PFSK-1 (cell line): ENCODE results near the gene ANTXR1.

Experiments used
- POLR2AphosphoS5 ChIP-seq: IDR thresholded peaks from 2 replicates; pipeline ENCODE4 v1.6.1; 2012; ENCODE audit warnings: low read depth, mild to moderate bottlenecking, control low read depth, low read length, moderate library complexity
- TAF1 ChIP-seq: IDR thresholded peaks from 2 replicates; pipeline ENCODE4 v1.6.1; 2012; ENCODE audit warnings: low read length, control low read depth, borderline replicate concordance; ENCODE audit not compliant: insufficient read depth
- TF ChIP-seq, protein P1 (sequence below), 2 experiments: IDR thresholded peaks; 2 replicates each; pipeline versions ENCODE4 v1.6.1 to v1.8.0; 2011 to 2012; ENCODE audit warnings: low read depth in 2 of 2, low read length in 2 of 2, control low read depth in 1 of 2, inconsistent platforms in 1 of 2, mild to moderate bottlenecking in 1 of 2, moderate library complexity in 1 of 2; ENCODE audit not compliant: insufficient read depth in 1 of 2

- no peak for TF ChIP-seq POLR2AphosphoS5
- TF ChIP-seq TAF1: no peak
- TF ChIP-seq, protein P1, sequence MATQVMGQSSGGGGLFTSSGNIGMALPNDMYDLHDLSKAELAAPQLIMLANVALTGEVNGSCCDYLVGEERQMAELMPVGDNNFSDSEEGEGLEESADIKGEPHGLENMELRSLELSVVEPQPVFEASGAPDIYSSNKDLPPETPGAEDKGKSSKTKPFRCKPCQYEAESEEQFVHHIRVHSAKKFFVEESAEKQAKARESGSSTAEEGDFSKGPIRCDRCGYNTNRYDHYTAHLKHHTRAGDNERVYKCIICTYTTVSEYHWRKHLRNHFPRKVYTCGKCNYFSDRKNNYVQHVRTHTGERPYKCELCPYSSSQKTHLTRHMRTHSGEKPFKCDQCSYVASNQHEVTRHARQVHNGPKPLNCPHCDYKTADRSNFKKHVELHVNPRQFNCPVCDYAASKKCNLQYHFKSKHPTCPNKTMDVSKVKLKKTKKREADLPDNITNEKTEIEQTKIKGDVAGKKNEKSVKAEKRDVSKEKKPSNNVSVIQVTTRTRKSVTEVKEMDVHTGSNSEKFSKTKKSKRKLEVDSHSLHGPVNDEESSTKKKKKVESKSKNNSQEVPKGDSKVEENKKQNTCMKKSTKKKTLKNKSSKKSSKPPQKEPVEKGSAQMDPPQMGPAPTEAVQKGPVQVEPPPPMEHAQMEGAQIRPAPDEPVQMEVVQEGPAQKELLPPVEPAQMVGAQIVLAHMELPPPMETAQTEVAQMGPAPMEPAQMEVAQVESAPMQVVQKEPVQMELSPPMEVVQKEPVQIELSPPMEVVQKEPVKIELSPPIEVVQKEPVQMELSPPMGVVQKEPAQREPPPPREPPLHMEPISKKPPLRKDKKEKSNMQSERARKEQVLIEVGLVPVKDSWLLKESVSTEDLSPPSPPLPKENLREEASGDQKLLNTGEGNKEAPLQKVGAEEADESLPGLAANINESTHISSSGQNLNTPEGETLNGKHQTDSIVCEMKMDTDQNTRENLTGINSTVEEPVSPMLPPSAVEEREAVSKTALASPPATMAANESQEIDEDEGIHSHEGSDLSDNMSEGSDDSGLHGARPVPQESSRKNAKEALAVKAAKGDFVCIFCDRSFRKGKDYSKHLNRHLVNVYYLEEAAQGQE (IDR thresholded peaks at IDR 0.05; ENCODE audit: insufficient read depth in 1 of 2, low read depth in 2 of 2, low read length in 2 of 2): no peak
Measured at GRCh38 chr2:69241664-69242514, 228.9 kb downstream of the ANTXR1 start.
